HG02759 (cell line): ENCODE measurements around the gene TEX264.

Experiments used
- ATAC-seq: cut with Tn5 transposase; IDR thresholded peaks from one replicate; pipeline ENCODE4 v1.9.1; 2021; ENCODE audit warnings: mild to moderate bottlenecking, moderate library complexity; ENCODE audit not compliant: unreplicated experiment

TEX264 gene

GRCh38 chr3:51747840-51748239, 76.8 kb downstream of the TEX264 start:
- ATAC-seq, result no peak

GRCh38 chr3:51748327-51748726, 77.3 kb downstream of the TEX264 start:
- ATAC-seq, result no peak

GRCh38 chr3:51750878-51751277, 79.8 kb downstream of the TEX264 start:
- no peak for ATAC-seq

GRCh38 chr3:51751287-51751686, 80.2 kb downstream of the TEX264 start:
- no peak for ATAC-seq
